ENCODE measurements around the gene SLCO1A2.

The SLCO1A2 gene

DNA sequence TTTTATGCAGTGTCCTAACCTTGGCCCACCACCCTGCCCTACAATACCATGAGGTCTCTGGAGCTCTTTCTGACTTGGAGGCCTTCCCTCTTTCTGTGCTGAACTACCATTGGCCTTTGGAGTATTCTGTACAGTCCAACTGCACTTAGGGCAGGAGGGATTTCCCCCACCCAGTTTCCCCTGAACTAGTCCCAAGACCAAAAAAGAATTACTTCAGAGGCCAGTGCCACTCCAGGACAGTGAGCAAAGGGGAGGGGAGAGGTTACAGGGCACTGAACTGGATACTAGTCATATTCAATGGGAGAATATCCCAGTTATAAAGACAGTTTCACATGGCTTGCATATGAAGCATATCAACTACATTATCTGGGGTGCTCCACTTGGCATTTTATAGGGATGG lies 6.1 kb downstream of the SLCO1A2 start:
- DNase-seq, result no peak

DNA sequence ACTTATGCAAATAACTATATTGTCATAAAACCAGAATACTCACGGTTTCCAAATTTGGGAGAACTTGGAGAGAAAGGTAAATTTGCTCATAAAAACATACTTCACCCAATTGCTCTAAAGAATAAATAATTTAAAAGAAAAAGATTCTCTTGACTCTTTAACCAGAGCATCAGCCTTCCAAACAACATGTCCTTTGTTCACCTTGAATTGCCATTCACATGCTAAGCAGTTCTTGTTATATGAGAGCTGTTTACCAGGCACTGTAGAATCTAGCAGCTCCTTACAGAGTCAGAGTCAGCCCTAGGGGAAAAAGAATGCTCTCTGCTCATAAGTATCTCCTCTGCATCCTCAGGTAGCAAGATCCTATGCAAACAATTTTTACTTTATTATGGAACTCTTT lies 10.2 kb downstream of the SLCO1A2 start:
- DNase-seq, result no peak

DNA sequence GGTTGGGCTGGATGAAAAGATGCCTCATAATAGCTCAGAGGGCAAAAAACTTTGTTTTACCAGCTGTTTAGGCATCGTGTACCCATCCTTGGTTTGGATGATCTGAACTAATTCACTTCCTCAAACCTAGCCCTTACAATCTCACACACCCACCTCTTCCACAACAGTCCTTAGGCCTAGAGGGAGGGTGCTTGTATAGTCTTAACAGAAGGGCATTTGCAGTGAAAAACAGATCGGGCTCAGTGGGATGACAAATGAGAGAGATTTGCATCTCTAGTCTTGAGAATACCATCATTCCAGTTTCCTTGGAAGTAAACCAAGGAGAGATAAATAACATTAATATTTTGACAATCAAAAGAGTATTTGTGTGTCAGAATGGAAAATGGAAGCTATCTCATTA lies 11.0 kb downstream of the SLCO1A2 start:
- no peak for DNase-seq

DNA sequence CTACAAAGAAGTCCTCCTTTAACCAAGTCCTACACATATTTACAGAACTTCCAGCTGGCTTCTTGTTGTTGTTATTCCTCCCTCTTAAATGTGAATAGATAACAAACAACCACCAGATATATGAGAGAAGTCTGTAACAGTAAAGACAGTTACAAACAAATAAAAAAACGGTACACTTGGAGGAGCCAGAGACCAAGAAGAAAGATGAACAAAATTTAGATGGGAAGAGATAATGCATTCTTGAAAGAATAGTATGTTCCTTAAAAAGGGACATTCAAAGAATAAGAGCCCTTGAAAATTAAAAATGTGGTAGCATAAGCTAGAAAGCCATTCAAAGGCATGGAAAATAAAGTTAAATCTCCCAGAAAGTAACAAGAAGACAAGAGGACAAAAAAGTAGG lies 25.9 kb downstream of the SLCO1A2 start:
- DNase-seq, result no peak

- DNase-seq, result no peak
Measured at GRCh38 chr12:21305661-21306060, 29.1 kb downstream of the SLCO1A2 start.

- no peak for DNase-seq
Measured at GRCh38 chr12:21300632-21301031, 34.1 kb downstream of the SLCO1A2 start.

DNA sequence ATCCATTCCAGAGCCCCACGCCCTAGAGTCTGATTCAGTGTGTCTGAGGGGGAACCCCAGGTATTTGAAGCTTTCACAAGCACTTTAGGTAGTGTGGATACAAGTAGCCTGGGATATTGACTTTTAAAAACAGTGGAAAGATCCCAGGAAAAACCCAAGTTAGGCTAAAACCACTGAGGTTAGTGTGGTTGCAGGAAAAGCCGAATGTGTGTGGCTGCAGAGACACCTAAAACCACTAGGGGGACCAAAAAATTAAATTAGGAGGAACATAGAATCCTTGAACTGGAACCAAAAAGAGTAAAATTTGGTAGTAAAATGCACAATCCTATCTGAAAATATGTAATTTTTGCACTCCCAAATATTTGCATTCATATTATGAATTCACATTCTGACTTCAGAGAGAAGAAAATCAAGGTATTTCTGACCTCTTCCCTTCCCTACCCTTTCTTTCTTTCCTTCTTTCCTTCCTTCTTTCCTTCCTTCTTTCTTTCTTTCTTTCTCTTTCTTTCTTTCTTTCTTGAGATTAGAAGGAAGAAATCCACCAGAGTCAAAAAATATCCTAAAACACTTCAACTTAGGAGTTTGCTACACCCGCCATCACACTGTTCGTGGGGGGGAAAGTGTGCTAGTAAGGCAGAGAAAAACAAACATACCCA lies 37.8 kb downstream of the SLCO1A2 start:
- DNase-seq, result no peak

GRCh38 chr12:21296348-21296747 lies 38.4 kb downstream of the SLCO1A2 start:
- DNase-seq, result no peak

GRCh38 chr12:21294176-21294575 lies 40.5 kb downstream of the SLCO1A2 start:
- DNase-seq, result no peak

DNA sequence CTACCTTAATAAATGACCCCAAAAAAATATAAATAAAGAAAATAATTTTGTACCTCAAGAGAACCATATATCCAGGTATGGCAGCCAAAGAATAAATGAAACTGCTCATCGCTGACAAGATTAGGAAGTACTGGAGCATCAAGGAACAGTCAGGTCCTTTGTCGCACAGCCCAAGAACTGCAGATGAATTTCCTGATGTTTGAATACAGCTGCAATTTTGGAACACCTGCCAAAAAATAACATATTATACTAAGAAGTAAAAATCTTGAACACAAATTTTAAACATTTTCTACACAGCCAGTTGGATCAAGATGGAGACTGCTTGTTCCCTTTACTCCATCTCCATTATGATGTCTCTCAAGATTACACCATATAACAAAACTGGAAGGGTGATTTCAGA lies 42.6 kb downstream of the SLCO1A2 start:
- no peak for DNase-seq

DNA sequence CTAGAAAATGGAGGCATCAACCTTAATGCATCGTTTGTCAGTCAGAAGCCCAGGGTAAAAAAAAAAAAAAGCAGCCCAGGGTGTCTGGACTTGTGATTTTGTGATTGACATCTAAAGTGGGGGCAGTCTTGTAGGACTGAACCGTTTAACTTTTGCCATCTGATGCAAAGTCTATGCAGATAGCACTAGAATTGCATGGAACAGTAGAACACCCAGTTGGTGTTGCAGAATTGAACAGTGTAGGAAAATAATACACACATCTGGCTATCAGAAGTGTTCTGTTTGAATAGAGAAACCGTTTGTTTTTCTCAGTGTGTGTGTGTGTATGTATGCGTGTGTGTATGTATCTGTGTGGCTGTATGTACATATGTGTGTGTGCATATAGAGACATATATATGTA lies 45.0 kb downstream of the SLCO1A2 start:
- no peak for DNase-seq

GRCh38 chr12:21276826-21277225 lies 57.9 kb downstream of the SLCO1A2 start:
- DNase-seq, result no peak

- DNase-seq, result no peak
Measured at GRCh38 chr12:21265932-21266331, 68.8 kb downstream of the SLCO1A2 start.

- no peak for DNase-seq
Measured at GRCh38 chr12:21264232-21264631, 70.5 kb downstream of the SLCO1A2 start.

- no peak for DNase-seq
Measured at GRCh38 chr12:21257172-21257571, 77.5 kb downstream of the SLCO1A2 start.

GRCh38 chr12:21252070-21252469 lies 82.6 kb downstream of the SLCO1A2 start:
- DNase-seq, result no peak

DNA sequence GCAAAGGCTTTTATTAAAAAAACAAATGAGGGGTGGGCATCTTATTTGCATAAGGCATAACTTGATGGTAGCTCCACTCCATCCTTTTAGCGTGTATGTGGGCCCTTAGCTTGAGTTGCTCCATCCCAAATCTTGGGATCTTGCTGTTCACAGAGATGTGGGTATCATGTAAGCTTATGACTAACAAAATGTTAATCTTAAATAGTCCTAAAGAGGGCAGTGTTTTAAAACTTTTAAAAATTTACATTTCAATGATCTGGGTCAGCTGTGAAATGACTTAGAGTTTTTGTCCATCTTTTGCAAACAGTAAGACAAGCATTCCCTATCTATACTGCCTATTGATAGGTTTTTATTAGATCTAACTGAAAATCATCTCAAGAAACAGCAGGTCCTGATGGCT lies 86.0 kb downstream of the SLCO1A2 start:
- DNase-seq, result peak; percentile 28

GRCh38 chr12:21239866-21240265 lies 94.9 kb downstream of the SLCO1A2 start:
- no peak for DNase-seq

- no peak for DNase-seq
Measured at GRCh38 chr12:21234395-21234794, 100.3 kb downstream of the SLCO1A2 start.

DNA sequence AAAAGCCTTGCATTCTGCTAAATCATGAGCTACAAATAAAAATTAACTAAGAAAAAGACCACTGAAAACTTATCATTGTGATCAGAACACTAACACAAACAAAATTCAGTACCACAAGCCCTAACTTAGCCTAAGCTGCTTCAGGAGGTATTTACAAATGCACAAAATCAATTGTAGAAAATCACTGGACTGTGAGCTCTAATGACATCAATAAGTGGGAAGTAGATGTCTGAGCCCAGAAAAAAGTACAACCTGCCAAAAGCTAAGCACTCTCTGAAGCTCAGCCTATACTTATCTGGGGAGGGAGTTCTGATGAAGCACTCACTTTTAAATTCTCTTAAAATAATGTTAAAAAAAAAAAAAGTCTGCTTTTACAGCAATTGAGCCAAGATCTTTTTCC lies 110.8 kb downstream of the SLCO1A2 start:
- DNase-seq, result no peak

GRCh38 chr12:21221778-21222177 lies 112.9 kb downstream of the SLCO1A2 start:
- no peak for DNase-seq

DNA sequence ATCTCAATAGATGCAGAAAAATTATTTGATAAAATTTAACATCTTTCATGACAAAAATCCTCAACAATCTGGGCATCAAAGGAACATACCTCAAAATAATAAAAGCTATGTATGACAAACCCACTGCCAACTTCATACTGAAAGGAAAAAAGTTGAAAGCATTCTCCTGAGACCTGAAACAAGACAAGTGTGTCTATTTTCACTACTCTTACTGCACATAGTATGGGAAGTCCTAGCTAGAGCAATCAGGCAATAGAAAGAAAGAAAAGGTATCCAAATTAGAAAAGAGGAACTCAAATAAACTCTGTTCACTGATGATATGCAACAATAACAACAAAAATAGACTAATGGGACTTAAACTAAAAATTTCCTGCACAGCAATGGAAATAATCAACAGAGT lies 113.6 kb downstream of the SLCO1A2 start:
- DNase-seq, result no peak

- DNase-seq, result no peak
Measured at GRCh38 chr12:21220266-21220665, 114.5 kb downstream of the SLCO1A2 start.

GRCh38 chr12:21219206-21219605 lies 115.5 kb downstream of the SLCO1A2 start:
- no peak for DNase-seq
